ENCODE data around the gene AIPL1. TPM values are rescaled to one million over a fixed set of nuclear protein-coding genes. Genes with fewer than 3 reads are reported as not detected.

The AIPL1 gene
- total RNA-seq, 4 donors from 2014 or later: not detected

DNA sequence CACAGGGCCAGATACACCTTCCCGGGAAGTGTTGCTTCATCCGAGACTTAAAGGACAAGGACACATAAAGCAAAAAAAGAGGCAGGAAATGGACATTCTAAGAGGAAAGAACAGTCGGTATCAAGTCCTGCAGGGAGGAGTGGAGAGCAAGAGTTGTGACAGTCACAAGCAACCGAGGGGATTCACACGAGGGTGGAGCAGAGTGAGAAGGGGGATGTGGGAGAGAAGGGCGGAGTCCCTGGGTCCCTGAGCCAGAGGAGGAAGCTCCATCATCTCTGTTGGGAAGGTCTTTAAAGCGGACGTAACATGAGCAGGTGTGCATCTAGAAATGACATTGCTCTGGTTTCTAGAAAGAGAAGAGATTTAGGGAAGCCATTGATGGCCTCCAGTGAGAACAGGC is 47.1 kb downstream of the AIPL1 start:
- no peak for DNase-seq
- in situ Hi-C loops (cut with MboI; ENCODE audit: low sequenced_read_pairs in 4 of 4): no loop called here
- Histone ChIP-seq H3K27ac (no peak overlapping the region), H3K27me3 (peaks cover 0 to 10% (median 3%) of the 10 kb centered on the region in 3 donors), H3K9me3 (no peaks in the 10 kb centered on the region), H3K4me3 (no peak overlapping the region), H3K36me3 (no peaks in the 10 kb centered on the region), H3K4me1 (no peaks in the 10 kb centered on the region)
- no peak for TF ChIP-seq POLR2A (IDR thresholded peaks at IDR 0.05)
- ATAC-seq: no peak
- intact Hi-C loops (cut with DNase I; ENCODE audit: low total_unique reads): no loop called here

- Histone ChIP-seq H3K27me3 (peaks cover 0 to 6% (median 0%) of the 10 kb centered on the region in 3 donors), H3K9me3 (no peaks in the 10 kb centered on the region), H3K4me3 (no peak overlapping the region), H3K27ac (no peak overlapping the region), H3K36me3 (no peaks in the 10 kb centered on the region), H3K4me1 (no peaks in the 10 kb centered on the region)
- DNase-seq (no peak), ATAC-seq (no peak)
- in situ Hi-C loops (cut with MboI; ENCODE audit: low sequenced_read_pairs in 4 of 4) (no loop called here), intact Hi-C loops (cut with DNase I; ENCODE audit: low total_unique reads) (no loop called here)
- TF ChIP-seq, protein P1, sequence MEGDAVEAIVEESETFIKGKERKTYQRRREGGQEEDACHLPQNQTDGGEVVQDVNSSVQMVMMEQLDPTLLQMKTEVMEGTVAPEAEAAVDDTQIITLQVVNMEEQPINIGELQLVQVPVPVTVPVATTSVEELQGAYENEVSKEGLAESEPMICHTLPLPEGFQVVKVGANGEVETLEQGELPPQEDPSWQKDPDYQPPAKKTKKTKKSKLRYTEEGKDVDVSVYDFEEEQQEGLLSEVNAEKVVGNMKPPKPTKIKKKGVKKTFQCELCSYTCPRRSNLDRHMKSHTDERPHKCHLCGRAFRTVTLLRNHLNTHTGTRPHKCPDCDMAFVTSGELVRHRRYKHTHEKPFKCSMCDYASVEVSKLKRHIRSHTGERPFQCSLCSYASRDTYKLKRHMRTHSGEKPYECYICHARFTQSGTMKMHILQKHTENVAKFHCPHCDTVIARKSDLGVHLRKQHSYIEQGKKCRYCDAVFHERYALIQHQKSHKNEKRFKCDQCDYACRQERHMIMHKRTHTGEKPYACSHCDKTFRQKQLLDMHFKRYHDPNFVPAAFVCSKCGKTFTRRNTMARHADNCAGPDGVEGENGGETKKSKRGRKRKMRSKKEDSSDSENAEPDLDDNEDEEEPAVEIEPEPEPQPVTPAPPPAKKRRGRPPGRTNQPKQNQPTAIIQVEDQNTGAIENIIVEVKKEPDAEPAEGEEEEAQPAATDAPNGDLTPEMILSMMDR (IDR thresholded peaks at IDR 0.05 in 4 of 5, conservative IDR thresholded peaks at IDR 0.05 in 1 of 5): no peak
- TF ChIP-seq POLR2A (IDR thresholded peaks at IDR 0.05): no peak
Observed at GRCh38 chr17:6387442-6387841, 47.5 kb downstream of the AIPL1 start.

DNA sequence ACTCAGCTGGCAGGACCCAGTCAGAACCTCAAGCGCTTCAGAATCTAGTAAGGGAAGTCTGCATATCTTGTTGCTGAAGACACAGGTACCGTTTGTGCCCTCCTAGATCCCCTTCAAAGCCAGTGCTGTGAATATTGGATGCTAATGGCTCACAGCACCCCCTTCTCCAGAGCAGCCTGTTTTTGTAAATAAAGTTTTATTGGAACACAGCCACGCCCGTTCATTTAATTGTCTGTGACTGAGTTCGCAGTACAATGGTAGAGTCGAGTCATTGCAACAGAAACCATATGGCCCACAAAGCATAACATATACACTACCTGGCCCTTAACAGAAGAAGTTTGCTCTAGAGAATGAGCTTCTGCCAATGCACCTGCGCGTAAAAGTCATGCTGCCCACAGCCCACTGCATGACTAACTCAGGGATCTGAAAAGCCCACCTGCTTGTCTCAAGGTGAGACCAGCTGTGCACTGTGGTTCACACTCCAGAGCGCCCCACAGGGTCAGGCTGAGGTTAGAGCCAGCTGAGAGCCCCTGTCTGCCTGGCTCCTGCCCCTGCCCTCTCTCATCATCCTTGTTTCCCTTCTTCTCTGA is 48.8 kb downstream of the AIPL1 start:
- intact Hi-C loops (cut with DNase I; ENCODE audit: low total_unique reads): no loop called here
- ATAC-seq (no peak), DNase-seq (no peak)
- no peak overlapping the region for H3K27ac ChIP-seq
- H3K4me1 ChIP-seq: no peaks in the 10 kb centered on the region
- no peak overlapping the region for H3K4me3 ChIP-seq
- no peaks in the 10 kb centered on the region for H3K36me3 ChIP-seq
- in situ Hi-C loops (cut with MboI; ENCODE audit: low sequenced_read_pairs in 4 of 4): no loop called here
- peaks cover 0 to 4% (median 0%) of the 10 kb centered on the region in 3 donors for H3K27me3 ChIP-seq
- H3K9me3 ChIP-seq: no peaks in the 10 kb centered on the region
- TF ChIP-seq POLR2A (IDR thresholded peaks at IDR 0.05): no peak
- TF ChIP-seq, protein P1 (IDR thresholded peaks at IDR 0.05 in 4 of 5, conservative IDR thresholded peaks at IDR 0.05 in 1 of 5): no peak

GRCh38 chr17:6384481-6384880 is 50.4 kb downstream of the AIPL1 start:
- no peaks in the 10 kb centered on the region for H3K4me1 ChIP-seq
- no peak for DNase-seq
- TF ChIP-seq POLR2A (IDR thresholded peaks at IDR 0.05): no peak
- TF ChIP-seq, protein P1 (IDR thresholded peaks at IDR 0.05 in 4 of 5, conservative IDR thresholded peaks at IDR 0.05 in 1 of 5): no peak
- intact Hi-C loops (cut with DNase I; ENCODE audit: low total_unique reads): no loop called here
- H3K27ac ChIP-seq: no peak overlapping the region
- no peak for ATAC-seq
- no peaks in the 10 kb centered on the region for H3K27me3 ChIP-seq
- H3K9me3 ChIP-seq: no peaks in the 10 kb centered on the region
- in situ Hi-C loops (cut with MboI; ENCODE audit: low sequenced_read_pairs in 4 of 4): no loop called here
- H3K36me3 ChIP-seq: no peaks in the 10 kb centered on the region
- no peak overlapping the region for H3K4me3 ChIP-seq

DNA sequence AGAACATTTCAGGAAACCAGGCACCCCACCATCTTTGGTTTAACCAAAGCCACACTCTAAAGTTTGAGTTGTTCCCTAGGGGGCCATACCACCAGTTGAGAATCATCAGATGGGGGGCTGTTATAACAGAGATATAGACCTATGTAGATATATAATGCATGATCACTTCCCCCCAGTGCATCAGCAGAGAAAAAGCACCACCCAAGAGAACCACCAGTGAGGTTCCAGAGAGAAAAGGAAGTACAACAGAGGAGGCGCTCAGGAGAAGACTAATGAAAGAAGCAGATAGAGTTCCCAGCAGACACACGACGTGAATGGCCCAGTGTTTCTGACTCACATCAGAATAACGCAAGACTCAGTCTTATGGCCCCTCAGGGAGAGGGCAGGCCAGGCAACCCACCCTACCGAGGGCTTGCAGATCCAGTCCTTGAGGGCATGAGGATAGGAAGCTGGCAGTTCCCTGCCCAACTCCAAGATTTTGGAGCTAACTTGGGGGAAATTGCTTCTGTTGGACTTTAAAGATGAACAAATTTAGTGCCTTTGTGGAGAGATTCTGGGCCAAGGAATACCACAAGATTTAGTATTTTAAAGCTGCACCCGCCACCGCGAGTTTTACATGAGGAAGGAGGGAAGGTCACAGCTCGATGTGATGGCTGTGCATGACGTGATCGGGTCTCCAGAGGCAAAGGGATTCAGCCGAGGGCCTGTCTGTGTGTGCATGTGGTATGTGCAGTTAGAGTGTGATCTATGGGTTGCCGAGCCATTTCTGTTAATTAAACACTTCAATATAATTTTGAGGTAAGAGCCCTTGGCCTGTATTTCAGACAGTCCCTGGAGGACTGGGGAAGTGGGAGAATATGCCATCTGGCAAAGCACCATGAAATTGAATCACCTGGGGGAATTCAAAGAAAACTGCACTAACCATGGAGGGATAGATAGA is 53.1 kb downstream of the AIPL1 start:
- no peaks in the 10 kb centered on the region for H3K4me1 ChIP-seq
- no peak overlapping the region for H3K4me3 ChIP-seq
- intact Hi-C loops (cut with DNase I; ENCODE audit: low total_unique reads): no loop called here
- no peak for TF ChIP-seq POLR2A (IDR thresholded peaks at IDR 0.05)
- TF ChIP-seq, protein P1 (IDR thresholded peaks at IDR 0.05 in 4 of 5, conservative IDR thresholded peaks at IDR 0.05 in 1 of 5): no peak
- no peak overlapping the region for H3K27ac ChIP-seq
- H3K36me3 ChIP-seq: no peaks in the 10 kb centered on the region
- ATAC-seq: no peak
- no peak for DNase-seq
- in situ Hi-C loops (cut with MboI; ENCODE audit: low sequenced_read_pairs in 4 of 4): no loop called here
- H3K9me3 ChIP-seq: no peaks in the 10 kb centered on the region
- peaks cover 0 to 15% (median 10%) of the 10 kb centered on the region in 3 donors for H3K27me3 ChIP-seq
